GM12878 (cell line): ENCODE measurements around the gene MZB1. TPM values are rescaled to one million over a fixed set of nuclear protein-coding genes. Genes with fewer than 3 reads are reported as not detected.

Experiments
- ATAC-seq: fragments of 200-7000 bp; cut with Tn5 transposase; 3 replicates; pipeline ENCODE4 v1.9.1; 2020; ENCODE audit warnings: mild to moderate bottlenecking, moderate library complexity
- BruUV-seq: library from RNA; stranded (reverse); fragments of 400-500 nt; replicated peaks from 2 replicates; lab custom pipeline; 2021; lab: Mats Ljungman, UMichigan
- CTCF ChIA-PET: fragments of 300-600 bp; sonication (Branson Sonifier 250); formaldehyde crosslinking; extraction: SDS; loops from one replicate; lab custom pipeline; 2021; ENCODE audit warnings: inconsistent platforms; lab: Yijun Ruan, JAX
- POLR2A ChIA-PET: fragments of 350-600 bp; formaldehyde crosslinking; extraction: SDS; loops from one replicate; lab custom pipeline; 2021; ENCODE audit warnings: inconsistent platforms; lab: Charles Lee
- RAD21 ChIA-PET: fragments of 300-600 bp; sonication (Branson Sonifier 250); formaldehyde crosslinking; loops from one replicate; lab custom pipeline; 2023; ENCODE audit warnings: antibody characterized with exemption; ENCODE audit not compliant: unreplicated experiment; lab: Charles Lee
- SMC1A ChIA-PET: fragments of 300-600 bp; sonication (Branson Sonifier 250); formaldehyde crosslinking; loops from one replicate; lab custom pipeline; 2023; ENCODE audit not compliant: unreplicated experiment, uncharacterized antibody; lab: Charles Lee
- DNase-seq: peaks from one replicate; pipeline ENCODE4 v3.0.0-alpha.2; 2011; ENCODE audit warnings: low read depth, low spot score
- FAIRE-seq: peaks from 3 replicates; lab custom pipeline; 2011; peaks lifted over from hg19 to GRCh38; lab: Jason Lieb, UNC
- H2AFZ ChIP-seq: 2 replicates; pipeline ENCODE4 v1.6.0; 2011; ENCODE audit warnings: low read depth, low read length, control low read depth; ENCODE audit not compliant: control insufficient read depth
- H3K27ac ChIP-seq: 2 replicates; pipeline ENCODE4 v1.5.1; 2011; ENCODE audit warnings: control low read depth; ENCODE audit not compliant: control insufficient read depth, insufficient read depth
- H3K27me3 ChIP-seq, 2 experiments: replicated peaks in 1 of 2; 2 replicates each; pipeline versions ENCODE4 v1.6.0 to v1.6.1; 2011; ENCODE audit warnings: low read length in 1 of 2; ENCODE audit not compliant: control insufficient read depth in 2 of 2, insufficient read depth in 2 of 2
- H3K36me3 ChIP-seq, 2 experiments: 2 replicates each; pipeline ENCODE4 v1.5.1; 2011; ENCODE audit warnings: low read length in 1 of 2; ENCODE audit not compliant: control insufficient read depth in 2 of 2, insufficient read depth in 2 of 2
- H3K4me1 ChIP-seq: 2 replicates; pipeline ENCODE4 v1.6.1; 2011; ENCODE audit warnings: mild to moderate bottlenecking, low read length, moderate library complexity, mixed read lengths; ENCODE audit not compliant: control insufficient read depth, insufficient read depth
- H3K4me2 ChIP-seq: 2 replicates; pipeline ENCODE4 v1.6.0; 2011; ENCODE audit warnings: control low read depth; ENCODE audit not compliant: control insufficient read depth, insufficient read depth
- H3K4me3 ChIP-seq: fragments of 200-600 bp; sonication (generic); 2 replicates; pipeline ENCODE4 v1.5.1; 2016
- H3K79me2 ChIP-seq: 2 replicates; pipeline ENCODE4 v1.6.0; 2011; ENCODE audit warnings: low read length; ENCODE audit not compliant: control insufficient read depth, insufficient read depth
- H3K9ac ChIP-seq: 2 replicates; pipeline ENCODE4 v1.8.0; 2011; ENCODE audit warnings: low read length, control low read depth, mixed read lengths; ENCODE audit not compliant: control insufficient read depth, insufficient read depth
- H3K9me3 ChIP-seq: replicated peaks from 3 replicates; pipeline ENCODE4 v1.5.1; 2011; ENCODE audit warnings: mild to moderate bottlenecking, low read length; ENCODE audit not compliant: control insufficient read depth, insufficient read depth
- H4K20me1 ChIP-seq: 2 replicates; pipeline ENCODE4 v1.6.0; 2011; ENCODE audit not compliant: control insufficient read depth, insufficient read depth
- E4F1 ChIP-seq: fragments of 450-650 bp; IDR thresholded peaks from 2 replicates; pipeline ENCODE4 v1.6.1; 2018; ENCODE audit warnings: borderline replicate concordance, mild to moderate bottlenecking; ENCODE audit not compliant: partially characterized antibody
- HCFC1 ChIP-seq: fragments of 150-350 bp; IDR thresholded peaks from 2 replicates; pipeline ENCODE4 v1.6.1; 2014; ENCODE audit warnings: low read length
- NFYA ChIP-seq: IDR thresholded peaks from 2 replicates; pipeline ENCODE4 v1.6.1; 2011; ENCODE audit warnings: low read depth, mild to moderate bottlenecking, low read length, improper control_type of control experiment, borderline replicate concordance
- NR2C2 ChIP-seq: IDR thresholded peaks from 2 replicates; pipeline ENCODE4 v1.6.1; 2011; ENCODE audit warnings: borderline replicate concordance, low read depth; ENCODE audit not compliant: control insufficient read depth, insufficient read length
- REST ChIP-seq: IDR thresholded peaks from 2 replicates; pipeline ENCODE4 v1.6.1; 2012; ENCODE audit warnings: mild to moderate bottlenecking, low read depth, low read length
- SPI1 ChIP-seq: IDR thresholded peaks from 2 replicates; pipeline ENCODE4 v1.6.1; 2011; ENCODE audit warnings: low read depth, mild to moderate bottlenecking, low read length, moderate library complexity, borderline replicate concordance; ENCODE audit not compliant: insufficient read depth
- STAT3 ChIP-seq: IDR thresholded peaks from 2 replicates; pipeline ENCODE4 v1.6.1; 2011; ENCODE audit warnings: low read depth, low read length, improper control_type of control experiment
- TCF3 ChIP-seq: IDR thresholded peaks from 2 replicates; pipeline ENCODE4 v1.6.1; 2012; ENCODE audit warnings: low read depth, mild to moderate bottlenecking, low read length, borderline replicate concordance; ENCODE audit not compliant: insufficient read depth
- ZBTB40 ChIP-seq: fragments of 450-650 bp; IDR thresholded peaks from 2 replicates; pipeline ENCODE4 v1.6.1; 2016; ENCODE audit warnings: mild to moderate bottlenecking, moderate library complexity, borderline replicate concordance
- ZNF274 ChIP-seq: IDR thresholded peaks from one replicate; pipeline ENCODE4 v1.8.0; 2011; ENCODE audit not compliant: insufficient read length, insufficient read depth
- ZZZ3 ChIP-seq: IDR thresholded peaks from 2 replicates; pipeline ENCODE4 v1.6.1; 2011; ENCODE audit warnings: low read depth; ENCODE audit not compliant: control insufficient read depth, insufficient read length
- WGBS: methylation state at CpG from one replicate; pipeline ENCODE4 v1.1.6; 2016; ENCODE audit warnings: low lambda C conversion rate; ENCODE audit not compliant: insufficient replicate concordance, insufficient coverage; ENCODE audit errors: missing lambda C conversion rate; 5-methylcytosine and 5-hydroxymethylcytosine counted together
- in situ Hi-C: fragments of 300-500 bp; cut with MboI; formaldehyde crosslinking; loops from 9 replicates; pipeline ENCODE4 v1.14.3; 2018; ENCODE audit warnings: mixed read lengths
- intact Hi-C: fragments of 100-400 bp; cut with micrococcal nuclease; formaldehyde crosslinking; loops from one replicate; pipeline ENCODE4 v1.14.2; 2022; ENCODE audit not compliant: unreplicated experiment
- polyA plus RNA-seq, 11 experiments: library from polyadenylated mRNA; depleted of rRNA in 4 of 11; unstranded in 6 of 11; stranded (reverse) in 5 of 11; fragments of >200 nt; fragmentation: Nextera tagmentation in 4 of 11; fragmentation: Illumina TruSeq in 1 of 11; extraction: Ambion mirVana in 4 of 11; extraction: Trizol in 1 of 11; gene quantifications; 1 replicate in 1 of 11; 2 replicates in 10 of 11; pipeline versions ENCODE4 v1.2.1 to v1.2.3, GENCODE V29; 2011 to 2016; ENCODE audit warnings: inconsistent platforms in 2 of 11, missing spikeins in 2 of 11, low read depth in 1 of 11
- total RNA-seq, 4 experiments: library from RNA; depleted of rRNA in 3 of 4; stranded (reverse); fragments of >200 nt in 3 of 4; fragmentation: Illumina TruSeq in 1 of 4; extraction: Trizol in 1 of 4; gene quantifications; 2 replicates each; pipeline versions ENCODE4 v1.2.1 to v1.2.3, GENCODE V29; 2013 to 2021

Gene MZB1
- total and polyA plus RNA-seq, 10 of the 15 experiments (the other 5 are each of a cell fraction or from before 2014, with no cell fraction given): 19.3 to 406 (median 188) TPM

GRCh38 chr5:139431706-139432105, 42.0 kb upstream of the MZB1 start:
- 100% methylated on average over 1 of the region's 1 CpG for WGBS
- ChIA-PET RAD21 (no interaction called here), SMC1A (interaction anchor here (1.1 to 2.7 kb wide), 4 partner anchors 8 to 81 kb away, joined by 4 to 20 read pairs (median 12); no protein-coding TSS in a partner anchor), CTCF (interaction anchor here (1.0 to 7.9 kb wide), 5 partner anchors 9 to 81 kb away, joined by 3 to 83 read pairs (median 4); no protein-coding TSS in a partner anchor), POLR2A (interaction anchor here (1.2 kb wide), 1 partner anchor 49 kb away, joined by 3 read pairs; no protein-coding TSS in a partner anchor)
- BruUV-seq: no TSS peak
- intact Hi-C loops (no loop called here), in situ Hi-C loops (no loop called here)
- Histone ChIP-seq H3K4me1 (peaks cover 2% of the 10 kb centered on the region; the same call in 1 of the 2 replicates), H3K9ac (no peak overlapping the region), H3K36me3 (no peaks in the 10 kb centered on the region; a peak in 1 of 4 replicates), H3K79me2 (no peaks in the 10 kb centered on the region), H3K27me3 (no peaks in the 10 kb centered on the region), H4K20me1 (no peaks in the 10 kb centered on the region), H3K4me2 (no peak overlapping the region), H3K27ac (no peak overlapping the region), H3K4me3 (no peak overlapping the region), H3K9me3 (no peaks in the 10 kb centered on the region), H2AFZ (no peak overlapping the region)
- no peak for TF ChIP-seq HCFC1
- no peak for TF ChIP-seq TCF3
- no peak for TF ChIP-seq STAT3
- TF ChIP-seq E4F1: no peak
- TF ChIP-seq ZNF274: no peak
- TF ChIP-seq NR2C2: no peak
- TF ChIP-seq SPI1: no peak
- TF ChIP-seq REST: no peak
- no peak for TF ChIP-seq NFYA
- TF ChIP-seq ZBTB40: no peak
- TF ChIP-seq ZZZ3: no peak
- FAIRE-seq: no peak
- no peak for ATAC-seq
- DNase-seq: no peak
